H1 (cell line): ENCODE measurements around the gene PMEPA1. TPM values are rescaled to one million over a fixed set of nuclear protein-coding genes. Genes with fewer than 3 reads are reported as not detected.

Source experiments
- CTCF ChIA-PET: fragments of 300-600 bp; sonication (Branson Sonifier 250); formaldehyde crosslinking; loops from one replicate; lab custom pipeline; 2021; ENCODE audit not compliant: partially characterized antibody; lab: Charles Lee
- POLR2A ChIA-PET: fragments of 300-600 bp; sonication (Branson Sonifier 250); formaldehyde crosslinking; loops from one replicate; lab custom pipeline; 2021; ENCODE audit warnings: inconsistent platforms; ENCODE audit not compliant: partially characterized antibody; lab: Charles Lee
- DNase-seq, 2 experiments: peaks; one replicate each; pipeline versions ENCODE4 v3.0.0 to v3.0.0-alpha.2; 2010 to 2022; ENCODE audit warnings: low spot score in 2 of 2, low read depth in 1 of 2, mixed read lengths in 1 of 2
- FAIRE-seq: peaks from 2 replicates; lab custom pipeline; 2011; peaks lifted over from hg19 to GRCh38; lab: Jason Lieb, UNC
- H2AFZ ChIP-seq: 2 replicates; pipeline ENCODE4 v1.8.1; 2012; ENCODE audit warnings: low read length, inconsistent platforms
- H2AK5ac ChIP-seq: 2 replicates; pipeline ENCODE4 v1.6.1; 2013; ENCODE audit warnings: low read depth, low read length
- H2BK120ac ChIP-seq: replicated peaks from 2 replicates; pipeline ENCODE3; 2013; ENCODE audit warnings: low read depth, low read length, inconsistent platforms
- H2BK12ac ChIP-seq: 2 replicates; pipeline ENCODE4 v1.6.1; 2013; ENCODE audit warnings: low read depth, low read length
- H2BK15ac ChIP-seq: 2 replicates; pipeline ENCODE4 v1.6.1; 2013; ENCODE audit warnings: low read length
- H2BK20ac ChIP-seq: 2 replicates; pipeline ENCODE4 v1.6.1; 2013; ENCODE audit warnings: low read length
- H2BK5ac ChIP-seq: 2 replicates; pipeline ENCODE4 v1.6.1; 2013; ENCODE audit warnings: low read depth, low read length
- H3K14ac ChIP-seq: 2 replicates; pipeline ENCODE4 v1.6.1; 2013; ENCODE audit warnings: inconsistent platforms; ENCODE audit not compliant: insufficient read length
- H3K18ac ChIP-seq: 2 replicates; pipeline ENCODE4 v1.6.1; 2013; ENCODE audit warnings: low read length; ENCODE audit errors: extremely low read depth
- H3K23ac ChIP-seq: 2 replicates; pipeline ENCODE4 v1.6.1; 2013; ENCODE audit warnings: inconsistent platforms; ENCODE audit not compliant: insufficient read length
- H3K23me2 ChIP-seq: 2 replicates; pipeline ENCODE4 v1.6.1; 2013; ENCODE audit warnings: low read depth, low read length
- H3K27ac ChIP-seq: 2 replicates; pipeline ENCODE4 v1.6.1; 2011; ENCODE audit warnings: low read depth, low read length, inconsistent platforms
- H3K27me3 ChIP-seq, 4 experiments: replicated peaks in 1 of 4; 1 replicate in 1 of 4; 2 replicates in 3 of 4; pipeline versions ENCODE4 v1.6.1 to v1.8.1; 2011 to 2013; ENCODE audit warnings: low read length in 3 of 4, mild to moderate bottlenecking in 3 of 4, inconsistent platforms in 2 of 4, mixed read lengths in 2 of 4, moderate library complexity in 1 of 4; ENCODE audit not compliant: control insufficient read depth in 3 of 4, insufficient read depth in 3 of 4; ENCODE audit errors: extremely low read depth in 1 of 4
- H3K36me3 ChIP-seq, 4 experiments: 2 replicates each; pipeline versions ENCODE4 v1.6.1 to v1.8.1; 2011 to 2013; ENCODE audit warnings: mild to moderate bottlenecking in 4 of 4, low read length in 3 of 4, moderate library complexity in 2 of 4, control low read depth in 1 of 4, inconsistent platforms in 1 of 4; ENCODE audit not compliant: insufficient read depth in 4 of 4, control insufficient read depth in 2 of 4
- H3K4ac ChIP-seq: replicated peaks from 2 replicates; pipeline ENCODE3; 2013; ENCODE audit warnings: low read length, low read depth, mixed read lengths, inconsistent platforms; ENCODE audit not compliant: insufficient read length
- H3K4me1 ChIP-seq, 4 experiments: replicated peaks in 1 of 4; 1 replicate in 1 of 4; 2 replicates in 3 of 4; pipeline versions ENCODE4 v1.6.1 to v1.8.1; 2011 to 2013; ENCODE audit warnings: low read length in 3 of 4, inconsistent platforms in 2 of 4, mixed read lengths in 1 of 4; ENCODE audit not compliant: insufficient read depth in 4 of 4, control insufficient read depth in 3 of 4
- H3K4me2 ChIP-seq, 2 experiments: 2 replicates each; pipeline versions ENCODE4 v1.6.1 to v1.8.1; 2011 to 2013; ENCODE audit warnings: low read depth in 2 of 2, low read length in 2 of 2, control low read depth in 1 of 2, inconsistent platforms in 1 of 2, mild to moderate bottlenecking in 1 of 2; ENCODE audit not compliant: insufficient read depth in 1 of 2
- H3K4me3 ChIP-seq, 4 experiments: fragments of 200-600, 300-600 bp in 1 of 4; sonication (generic), shearing (Covaris generic), sonication (Bioruptor Twin) in 1 of 4; 2 replicates each; pipeline versions ENCODE4 v1.5.1 to v1.8.1; 2011 to 2016; ENCODE audit warnings: low read length in 4 of 4, low read depth in 3 of 4, control low read depth in 2 of 4, inconsistent platforms in 2 of 4, mild to moderate bottlenecking in 2 of 4, mixed read lengths in 1 of 4, moderate library complexity in 1 of 4; ENCODE audit not compliant: insufficient read depth in 2 of 4; ENCODE audit errors: extremely low read depth in 1 of 4
- H3K56ac ChIP-seq: replicated peaks from 2 replicates; pipeline ENCODE3; 2013; ENCODE audit warnings: low read depth, mild to moderate bottlenecking, mixed read lengths, low read length, inconsistent platforms; ENCODE audit not compliant: insufficient read length
- H3K79me1 ChIP-seq: 2 replicates; pipeline ENCODE4 v1.6.1; 2013; ENCODE audit warnings: low read depth, low read length, control low read depth
- H3K79me2 ChIP-seq, 2 experiments: 2 replicates each; pipeline versions ENCODE4 v1.6.1 to v1.8.1; 2012 to 2013; ENCODE audit warnings: low read length in 2 of 2, mild to moderate bottlenecking in 2 of 2, inconsistent platforms in 1 of 2; ENCODE audit not compliant: insufficient read depth in 2 of 2, control insufficient read depth in 1 of 2
- H3K9ac ChIP-seq, 4 experiments: replicated peaks in 1 of 4; 1 replicate in 1 of 4; 2 replicates in 3 of 4; pipeline versions ENCODE4 v1.6.1 to v1.8.1; 2011 to 2013; ENCODE audit warnings: low read depth in 3 of 4, low read length in 3 of 4, control low read depth in 2 of 4, mild to moderate bottlenecking in 2 of 4, moderate library complexity in 2 of 4, inconsistent platforms in 1 of 4; ENCODE audit errors: extremely low read depth in 1 of 4
- H3K9me3 ChIP-seq, 2 experiments: 2 replicates each; pipeline versions ENCODE4 v1.6.1 to v1.8.1; 2012 to 2013; ENCODE audit warnings: mild to moderate bottlenecking in 2 of 2, moderate library complexity in 2 of 2, control low read depth in 1 of 2, inconsistent platforms in 1 of 2, low read depth in 1 of 2, low read length in 1 of 2, mixed read lengths in 1 of 2; ENCODE audit not compliant: insufficient read depth in 2 of 2
- H4K20me1 ChIP-seq, 2 experiments: replicated peaks in 1 of 2; 2 replicates each; pipeline versions ENCODE3 to v1.8.1; 2011 to 2013; ENCODE audit warnings: inconsistent platforms in 2 of 2, low read length in 2 of 2, mild to moderate bottlenecking in 1 of 2; ENCODE audit not compliant: insufficient read depth in 2 of 2, control insufficient read depth in 1 of 2
- H4K5ac ChIP-seq: 2 replicates; pipeline ENCODE4 v1.6.1; 2013; ENCODE audit warnings: low read length, low read depth, mixed read lengths, inconsistent platforms; ENCODE audit not compliant: insufficient read length
- H4K8ac ChIP-seq: 2 replicates; pipeline ENCODE4 v1.8.0; 2013; ENCODE audit warnings: mild to moderate bottlenecking, moderate library complexity, low read length, inconsistent platforms; ENCODE audit not compliant: insufficient read depth; ENCODE audit errors: extremely low read depth
- H4K91ac ChIP-seq: replicated peaks from 2 replicates; pipeline ENCODE3; 2013; ENCODE audit warnings: low read length, mixed read lengths, inconsistent platforms; ENCODE audit not compliant: insufficient read length
- EGR1 ChIP-seq: IDR thresholded peaks from 2 replicates; pipeline ENCODE4 v1.6.1; 2011; ENCODE audit warnings: low read depth, low read length, borderline replicate concordance
- JUND ChIP-seq: IDR thresholded peaks from 2 replicates; pipeline ENCODE4 v1.6.1; 2011; ENCODE audit warnings: mild to moderate bottlenecking, improper control_type of control experiment, low read length
- RBBP5 ChIP-seq: IDR thresholded peaks from 2 replicates; pipeline ENCODE4 v1.7.1; 2012; ENCODE audit warnings: low read depth, mild to moderate bottlenecking, inconsistent platforms, low read length, moderate library complexity, borderline replicate concordance
- RXRA ChIP-seq: IDR thresholded peaks from 2 replicates; pipeline ENCODE4 v1.6.1; 2011; ENCODE audit warnings: low read depth, mild to moderate bottlenecking, low read length, moderate library complexity; ENCODE audit not compliant: insufficient read depth
- YY1 ChIP-seq: IDR thresholded peaks from 2 replicates; pipeline ENCODE4 v1.6.1; 2011; ENCODE audit warnings: low read depth, mild to moderate bottlenecking, low read length
- WGBS, 2 experiments: shearing (Covaris generic) in 1 of 2; methylation state at CpG; one replicate each; pipeline versions ENCODE4 v1.1.6 to v1.1.7; 2013 to 2015; ENCODE audit warnings: low lambda C conversion rate in 2 of 2, mixed read lengths in 2 of 2, inconsistent platforms in 1 of 2, low coverage in 1 of 2, missing lambda C conversion rate in 1 of 2; ENCODE audit not compliant: insufficient replicate concordance in 2 of 2, insufficient coverage in 1 of 2, insufficient read length in 1 of 2; ENCODE audit errors: extremely low coverage in 1 of 2, missing lambda C conversion rate in 1 of 2; 5-methylcytosine and 5-hydroxymethylcytosine counted together
- polyA plus RNA-seq, 7 experiments: library from polyadenylated mRNA; depleted of rRNA in 3 of 7; stranded (reverse) in 5 of 7; unstranded in 2 of 7; fragments of >200 nt in 5 of 7; fragments of 200-250 nt in 2 of 7; gene quantifications; 1 replicate in 5 of 7; 2 replicates in 1 of 7; 4 replicates in 1 of 7; pipeline versions ENCODE4 v1.2.1 to v1.2.3, GENCODE V29; 2011 to 2013; ENCODE audit warnings: missing spikeins in 2 of 7, mixed read lengths in 2 of 7
- total RNA-seq: library from RNA; stranded (reverse); fragmentation: NEBNext Ultra II Directional; extraction: Animal tissue kit (Norgen Biotek cat#: 25700); gene quantifications from 2 replicates; pipeline ENCODE4 v1.2.1, GENCODE V29; 2021
- TF ChIP-seq, protein P1 (sequence below): IDR thresholded peaks from 2 replicates; pipeline ENCODE4 v1.6.1; 2011; ENCODE audit warnings: low read length, improper control_type of control experiment

PMEPA1 gene
- total and polyA plus RNA-seq, 2 of the 8 experiments (the other 6 are each of a cell fraction or from before 2014, with no cell fraction given), result 12.7 to 20.5 TPM

DNA sequence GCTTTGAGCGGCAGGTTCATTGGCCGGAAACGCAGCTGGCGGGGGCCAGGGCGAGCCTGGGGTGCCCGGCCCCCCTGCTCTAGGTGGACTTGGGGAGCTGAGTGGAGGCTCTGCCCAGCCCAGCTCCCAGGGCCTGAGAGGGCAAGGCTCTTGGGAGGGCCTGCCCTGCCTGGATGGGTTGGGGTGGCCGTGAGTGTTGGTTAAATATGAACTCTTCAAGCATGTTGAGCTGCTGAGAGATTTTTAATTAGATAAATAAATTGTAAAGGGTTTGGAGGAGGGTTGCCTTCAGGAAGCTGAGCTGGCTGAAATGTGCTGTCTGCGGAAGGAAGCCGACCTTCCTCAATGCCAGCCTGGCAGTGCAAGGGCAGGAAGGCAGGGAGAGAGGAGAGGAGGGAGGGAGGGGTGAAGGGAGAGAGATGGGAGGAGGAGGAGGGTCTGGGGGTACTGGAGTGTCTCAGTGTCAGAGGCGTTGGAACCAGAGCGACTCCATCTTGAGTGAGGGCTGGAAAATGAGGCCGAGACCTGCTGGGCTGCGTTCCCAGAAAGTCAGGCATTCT is 39.4 kb upstream of the PMEPA1 start:
- H2BK120ac ChIP-seq, result no peak overlapping the region
- H3K9me3 ChIP-seq, result no peaks in the 10 kb centered on the region
- H3K14ac ChIP-seq, result no peak overlapping the region
- H3K56ac ChIP-seq, result no peak overlapping the region
- no peak overlapping the region for H4K8ac ChIP-seq
- no peak overlapping the region for H3K18ac ChIP-seq
- no peaks in the 10 kb centered on the region for H3K27me3 ChIP-seq
- DNase-seq (no peak), FAIRE-seq (no peak)
- no peak overlapping the region for H3K23ac ChIP-seq
- no peaks in the 10 kb centered on the region for H3K36me3 ChIP-seq
- POLR2A ChIA-PET, result no interaction called here
- no peak overlapping the region for H3K4ac ChIP-seq
- no peaks in the 10 kb centered on the region for H3K79me1 ChIP-seq
- CTCF ChIA-PET, result interaction anchor here (0.8 kb wide), 1 partner anchor 21 kb away, joined by 3 read pairs; no protein-coding TSS in a partner anchor
- 89% methylated on average over 12 of the region's 13 CpGs; no CpG with 5 or more reads in 1 of the 2 experiments for WGBS, 2 experiments
- no peak overlapping the region for H3K9ac ChIP-seq
- H4K20me1 ChIP-seq, result no peaks in the 10 kb centered on the region
- no peaks in the 10 kb centered on the region for H3K79me2 ChIP-seq
- H4K91ac ChIP-seq, result no peak overlapping the region
- H2BK5ac ChIP-seq, result no peak overlapping the region
- no peak overlapping the region for H3K4me3 ChIP-seq
- H4K5ac ChIP-seq, result no peak overlapping the region
- no peak overlapping the region for H3K27ac ChIP-seq
- H2AFZ ChIP-seq, result no peak overlapping the region
- no peaks in the 10 kb centered on the region for H3K23me2 ChIP-seq
- H2BK12ac ChIP-seq, result no peak overlapping the region
- H2AK5ac ChIP-seq, result no peak overlapping the region
- H2BK15ac ChIP-seq, result no peak overlapping the region
- peaks cover 0 to 15% (median 0%) of the 10 kb centered on the region in 4 experiments; a peak in 3 of 7 replicates for H3K4me1 ChIP-seq
- no peak overlapping the region for H3K4me2 ChIP-seq
- no peak overlapping the region for H2BK20ac ChIP-seq
- TF ChIP-seq RXRA (no peak), EGR1 (no peak), YY1 (no peak), RBBP5 (no peak), JUND (no peak)
- TF ChIP-seq, protein P1, sequence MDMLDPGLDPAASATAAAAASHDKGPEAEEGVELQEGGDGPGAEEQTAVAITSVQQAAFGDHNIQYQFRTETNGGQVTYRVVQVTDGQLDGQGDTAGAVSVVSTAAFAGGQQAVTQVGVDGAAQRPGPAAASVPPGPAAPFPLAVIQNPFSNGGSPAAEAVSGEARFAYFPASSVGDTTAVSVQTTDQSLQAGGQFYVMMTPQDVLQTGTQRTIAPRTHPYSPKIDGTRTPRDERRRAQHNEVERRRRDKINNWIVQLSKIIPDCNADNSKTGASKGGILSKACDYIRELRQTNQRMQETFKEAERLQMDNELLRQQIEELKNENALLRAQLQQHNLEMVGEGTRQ, result no peak
